GM12873 (cell line): Measurements from ENCODE around the gene WDR19.

ENCODE experiments used
- CTCF ChIP-seq: IDR thresholded peaks from 2 replicates; pipeline ENCODE4 v1.5.1; 2012; ENCODE audit warnings: low read depth, mild to moderate bottlenecking, moderate library complexity, low read length, control low read depth; ENCODE audit not compliant: insufficient read depth; ENCODE audit errors: missing control alignments

WDR19 gene

GRCh38 chr4:39181905-39182638, at the start of gene WDR19:
Gene WDR19, plus strand, starts transcription at chr4:39182529. Its CDS starts 29 bp downstream, at chr4:39182558.
- TF ChIP-seq CTCF = peak; percentile 58

- TF ChIP-seq CTCF = no peak
Measured at GRCh38 chr4:39133623-39134022, 48.7 kb upstream of the WDR19 start.

- no peak for TF ChIP-seq CTCF
Measured at GRCh38 chr4:39134683-39135306, 47.5 kb upstream of the WDR19 start.

GRCh38 chr4:39146211-39146610, 36.1 kb upstream of the WDR19 start:
- no peak for TF ChIP-seq CTCF

GRCh38 chr4:39154009-39154408, 28.3 kb upstream of the WDR19 start:
- TF ChIP-seq CTCF = no peak

GRCh38 chr4:39157520-39157919, 24.8 kb upstream of the WDR19 start:
- no peak for TF ChIP-seq CTCF

GRCh38 chr4:39166177-39166576, 16.2 kb upstream of the WDR19 start:
- no peak for TF ChIP-seq CTCF
